ENCODE measurements around the gene SNRPB2. TPM values are rescaled to one million over a fixed set of nuclear protein-coding genes. Genes with fewer than 3 reads are reported as not detected.

SNRPB2 gene
- total RNA-seq, 2 experiments from 2014 or later, result 50.0 to 97.2 TPM

- Histone ChIP-seq H3K4me2 (ENCODE audit: low read length) (no peak overlapping the region), H2AFZ (ENCODE audit: low read length) (no peak overlapping the region), H3K4me3 (ENCODE audit: low read depth, low read length, poor library complexity, severe bottlenecking) (no peak overlapping the region), H3K27ac (ENCODE audit: low read depth, low read length, poor library complexity, severe bottlenecking) (no peak overlapping the region), H3K36me3 (ENCODE audit: insufficient read depth, low read length) (no peaks in the 10 kb centered on the region), H3K4me1 (ENCODE audit: insufficient read depth, low read length, poor library complexity, severe bottlenecking) (no peaks in the 10 kb centered on the region), H4K20me1 (ENCODE audit: insufficient read depth, low read length) (no peaks in the 10 kb centered on the region), H3K79me2 (ENCODE audit: insufficient read depth, low read depth, low read length) (no peaks in the 10 kb centered on the region), H3K9me2 (ENCODE audit: insufficient read depth, low read length) (no peaks in the 10 kb centered on the region), H3K9me3 (ENCODE audit: low read length) (no peaks in the 10 kb centered on the region)
- intact Hi-C loops (cut with micrococcal nuclease; ENCODE audit: unreplicated experiment), result no loop called here
- TF ChIP-seq CTCF (conservative IDR thresholded peaks at IDR 0.05; ENCODE audit: low read length) (no peak), EZH2phosphoT487 (IDR thresholded peaks at IDR 0.05; ENCODE audit: borderline replicate concordance, low read depth, low read length) (no peak)
- ChIA-PET POLR2A (interaction anchor here (0.7 kb wide), 1 partner anchor 11 kb away, joined by 3 read pairs; no protein-coding TSS in a partner anchor), CTCF (ENCODE audit: unreplicated experiment) (no interaction called here)
- DNase-seq (ENCODE audit: low spot score), result no peak
- no TSS peak for BruUV-seq (replicated peaks)
These were observed 47.3 kb downstream of the SNRPB2 start for GRCh38 chr20:16777126-16777525.

- H4K20me1 ChIP-seq (ENCODE audit: insufficient read depth, low read length), result no peaks in the 10 kb centered on the region
- POLR2A ChIA-PET, result interaction anchor here (1.0 kb wide), 1 partner anchor 68 kb away, joined by 3 read pairs; no protein-coding TSS in a partner anchor
- H3K79me2 ChIP-seq (ENCODE audit: insufficient read depth, low read depth, low read length), result no peaks in the 10 kb centered on the region
- no peaks in the 10 kb centered on the region for H3K36me3 ChIP-seq (ENCODE audit: insufficient read depth, low read length)
- intact Hi-C loops (cut with micrococcal nuclease; ENCODE audit: unreplicated experiment), result no loop called here
- no peak for TF ChIP-seq EZH2phosphoT487 (IDR thresholded peaks at IDR 0.05; ENCODE audit: borderline replicate concordance, low read depth, low read length)
- TF ChIP-seq CTCF (conservative IDR thresholded peaks at IDR 0.05; ENCODE audit: low read length), result no peak
- no peaks in the 10 kb centered on the region for H3K4me1 ChIP-seq (ENCODE audit: insufficient read depth, low read length, poor library complexity, severe bottlenecking)
- H3K9me2 ChIP-seq (ENCODE audit: insufficient read depth, low read length), result no peaks in the 10 kb centered on the region
- no peak overlapping the region for H2AFZ ChIP-seq (ENCODE audit: low read length)
- H3K9me3 ChIP-seq (ENCODE audit: low read length), result no peaks in the 10 kb centered on the region
- no peak overlapping the region for H3K4me3 ChIP-seq (ENCODE audit: low read depth, low read length, poor library complexity, severe bottlenecking)
- no peak for DNase-seq (ENCODE audit: low spot score)
- CTCF ChIA-PET (ENCODE audit: unreplicated experiment), result no interaction called here
- no peak overlapping the region for H3K27ac ChIP-seq (ENCODE audit: low read depth, low read length, poor library complexity, severe bottlenecking)
- no TSS peak for BruUV-seq (replicated peaks)
- H3K4me2 ChIP-seq (ENCODE audit: low read length), result no peak overlapping the region
These were observed 48.3 kb downstream of the SNRPB2 start for GRCh38 chr20:16778159-16778558.

- no peaks in the 10 kb centered on the region for H3K9me3 ChIP-seq (ENCODE audit: low read length)
These were observed 51.7 kb downstream of the SNRPB2 start for GRCh38 chr20:16781496-16781895.

More at GRCh38 chr20:16781496-16781895, 51.7 kb downstream of the SNRPB2 start:
- DNase-seq (ENCODE audit: low spot score), result no peak
- CTCF ChIA-PET (ENCODE audit: unreplicated experiment), result no interaction called here
- Histone ChIP-seq H3K4me1 (ENCODE audit: insufficient read depth, low read length, poor library complexity, severe bottlenecking) (no peaks in the 10 kb centered on the region), H3K9me2 (ENCODE audit: insufficient read depth, low read length) (no peaks in the 10 kb centered on the region), H3K79me2 (ENCODE audit: insufficient read depth, low read depth, low read length) (no peaks in the 10 kb centered on the region), H2AFZ (ENCODE audit: low read length) (no peak overlapping the region), H3K36me3 (ENCODE audit: insufficient read depth, low read length) (no peaks in the 10 kb centered on the region), H4K20me1 (ENCODE audit: insufficient read depth, low read length) (no peaks in the 10 kb centered on the region), H3K27ac (ENCODE audit: low read depth, low read length, poor library complexity, severe bottlenecking) (no peak overlapping the region), H3K4me3 (ENCODE audit: low read depth, low read length, poor library complexity, severe bottlenecking) (no peak overlapping the region), H3K4me2 (ENCODE audit: low read length) (no peak overlapping the region)
- intact Hi-C loops (cut with micrococcal nuclease; ENCODE audit: unreplicated experiment), result no loop called here
- TF ChIP-seq EZH2phosphoT487 (IDR thresholded peaks at IDR 0.05; ENCODE audit: borderline replicate concordance, low read depth, low read length) (no peak), CTCF (conservative IDR thresholded peaks at IDR 0.05; ENCODE audit: low read length) (no peak)
- POLR2A ChIA-PET, result no interaction called here
- BruUV-seq (replicated peaks), result no TSS peak

Measured in OCI-LY7 (cell line).